CD4-positive, alpha-beta T cell (primary cell): ENCODE measurements around the gene EIF4E1B. TPM values are rescaled to one million over a fixed set of nuclear protein-coding genes. Genes with fewer than 3 reads are reported as not detected.

Experiments used
- ATAC-seq: fragments of 200-7000 bp; cut with Tn5 transposase; one replicate; pipeline ENCODE4 v1.10.0; 2022; ENCODE audit warnings: mild to moderate bottlenecking; ENCODE audit not compliant: poor library complexity
- CTCF ChIA-PET: fragments of 350-600 bp; sonication (Branson Sonifier 250); formaldehyde crosslinking; loops from one replicate; lab custom pipeline; 2021; ENCODE audit warnings: antibody characterized with exemption, inconsistent platforms; lab: Charles Lee
- POLR2A ChIA-PET: fragments of 350-600 bp; sonication (Branson Sonifier 250); formaldehyde crosslinking; loops from one replicate; lab custom pipeline; 2021; ENCODE audit warnings: antibody characterized with exemption, inconsistent platforms; lab: Charles Lee
- DNase-seq, 14 experiments: peaks; one replicate each; pipeline ENCODE4 v3.0.0-alpha.2; 2013 to 2020; ENCODE audit warnings: mixed read lengths in 2 of 14
- H3K27ac ChIP-seq, 2 donors: one replicate each; pipeline versions ENCODE4 v1.5.1 to v1.7.0; 2013; ENCODE audit warnings: low read length in 2 of 2, low read depth in 1 of 2, mild to moderate bottlenecking in 1 of 2
- H3K27me3 ChIP-seq, 2 experiments: 1 replicate in 1 of 2; 2 replicates in 1 of 2; pipeline versions ENCODE4 v1.6.1 to v1.7.0; 2013; ENCODE audit warnings: low read length in 2 of 2, control low read depth in 1 of 2, mild to moderate bottlenecking in 1 of 2, moderate library complexity in 1 of 2; ENCODE audit not compliant: insufficient read depth in 2 of 2, control insufficient read depth in 1 of 2
- H3K36me3 ChIP-seq: one replicate; pipeline ENCODE4 v1.6.1; 2013; ENCODE audit warnings: low read length, control low read depth; ENCODE audit not compliant: insufficient read depth
- H3K4me1 ChIP-seq: one replicate; pipeline ENCODE4 v1.6.1; 2013; ENCODE audit warnings: low read length, control low read depth; ENCODE audit not compliant: insufficient read depth
- H3K4me3 ChIP-seq: one replicate; pipeline ENCODE4 v1.5.1; 2013; ENCODE audit warnings: mild to moderate bottlenecking, low read length, moderate library complexity
- H3K9me3 ChIP-seq, 2 experiments: 1 replicate in 1 of 2; 2 replicates in 1 of 2; pipeline versions ENCODE4 v1.6.1 to v1.7.0; 2013; ENCODE audit warnings: low read length in 2 of 2, mild to moderate bottlenecking in 2 of 2, control low read depth in 1 of 2, moderate library complexity in 1 of 2; ENCODE audit not compliant: control insufficient read depth in 1 of 2, insufficient read depth in 1 of 2
- H3K27ac Mint-ChIP-seq: one replicate; pipeline ENCODE4 v1.8.0; 2020; ENCODE audit warnings: mixed read lengths
- H3K27me3 Mint-ChIP-seq: one replicate; pipeline ENCODE4 v1.8.0; 2021; ENCODE audit warnings: mixed read lengths
- H3K36me3 Mint-ChIP-seq: one replicate; pipeline ENCODE4 v1.8.0; 2021; ENCODE audit warnings: low read depth, mixed read lengths
- H3K4me1 Mint-ChIP-seq: one replicate; pipeline ENCODE4 v1.8.0; 2021; ENCODE audit warnings: low read depth, mixed read lengths
- H3K4me3 Mint-ChIP-seq: one replicate; pipeline ENCODE4 v1.8.0; 2020; ENCODE audit warnings: mild to moderate bottlenecking, mixed read lengths
- H3K9me3 Mint-ChIP-seq: one replicate; pipeline ENCODE4 v1.8.0; 2020; ENCODE audit warnings: mixed read lengths
- CTCF ChIP-seq: fragments of 200-600 bp; IDR thresholded peaks from one replicate; pipeline ENCODE4 v1.8.0; 2022; ENCODE audit warnings: antibody characterized with exemption, mild to moderate bottlenecking
- intact Hi-C, 2 experiments: fragments of 100-400 bp; cut with DNase I in 1 of 2; cut with micrococcal nuclease in 1 of 2; formaldehyde crosslinking; loops; one replicate each; pipeline versions ENCODE4 v1.15.1 to v1.9.0; 2023 to 2025; cut with DNase I, micrococcal nuclease
- total RNA-seq, 174 experiments: library from RNA in 2 of 174; stranded (reverse) in 2 of 174; gene quantifications; one replicate each; pipeline ENCODE4 v1.2.3 and lab custom pipeline; 2021 to 2026

EIF4E1B gene
- total RNA-seq, 2 experiments from 2014 or later: not detected

GRCh38 chr5:176647843-176648473, 17.5 kb downstream of the EIF4E1B start:
- intact Hi-C loops: loop anchor here in 1 of 2 experiments (2.0 to 10.0 kb wide), 6 partner anchors 35 to 1557 kb away; partner anchors contain the start of genes FAF2, HNRNPAB and UIMC1
- ChIA-PET CTCF (interaction anchor here (1.3 to 4.3 kb wide), 4 partner anchors 9 to 231 kb away, joined by 3 to 43 read pairs (median 5); partner anchors contain the start of genes CLTB and FAF2), POLR2A (interaction anchor here (1.4 to 4.4 kb wide), 5 partner anchors 11 to 287 kb away, joined by 3 to 52 read pairs (median 8); partner anchors contain the start of genes KIAA1191 and RNF44)
- Mint-ChIP-seq H3K36me3 (no peaks in the 10 kb centered on the region), H3K4me1 (peaks cover 63% of the 10 kb centered on the region), H3K27me3 (no peaks in the 10 kb centered on the region), H3K9me3 (no peaks in the 10 kb centered on the region), H3K4me3 (peak overlapping the region; percentile 52), H3K27ac (peak overlapping the region; percentile 68)
- peak in 4 of 14 experiments; percentile 19 to 56 (median 34) for DNase-seq
- Histone ChIP-seq H3K36me3 (peaks cover 6% of the 10 kb centered on the region), H3K4me3 (peak overlapping the region; percentile 71), H3K27me3 (no peaks in the 10 kb centered on the region), H3K4me1 (peaks cover 59% of the 10 kb centered on the region), H3K9me3 (no peaks in the 10 kb centered on the region), H3K27ac (peak overlapping the region; percentile 54 to 64)
- ATAC-seq: no peak
- TF ChIP-seq CTCF: no peak

GRCh38 chr5:176648474-176649194, 18.2 kb downstream of the EIF4E1B start:
- DNase-seq (peak in 7 of 14 experiments; percentile 19 to 64 (median 43)), ATAC-seq (peak; percentile 7)
- intact Hi-C loops: loop anchor here in 1 of 2 experiments (2.0 to 10.0 kb wide), 5 partner anchors 106 to 1556 kb away; partner anchors contain the start of genes FAF2, HNRNPAB and UIMC1
- Histone ChIP-seq H3K4me1 (peaks cover 66% of the 10 kb centered on the region), H3K36me3 (peaks cover 8% of the 10 kb centered on the region), H3K4me3 (peak overlapping the region; percentile 71), H3K27ac (peak overlapping the region; percentile 54 to 64), H3K9me3 (no peaks in the 10 kb centered on the region), H3K27me3 (no peaks in the 10 kb centered on the region)
- peaks cover 70% of the 10 kb centered on the region for H3K4me1 Mint-ChIP-seq
- CTCF ChIA-PET: interaction anchor here (1.3 to 4.3 kb wide), 3 partner anchors 8 to 232 kb away, joined by 3 to 43 read pairs (median 5); partner anchors contain the start of gene CLTB
- peaks cover 6% of the 10 kb centered on the region for H3K36me3 Mint-ChIP-seq
- peak overlapping the region; percentile 68 for H3K27ac Mint-ChIP-seq
- peak overlapping the region; percentile 52 for H3K4me3 Mint-ChIP-seq
- POLR2A ChIA-PET: interaction anchor here (1.4 to 4.4 kb wide), 3 partner anchors 11 to 111 kb away, joined by 4 to 52 read pairs (median 9); partner anchors contain the start of gene RNF44
- H3K27me3 Mint-ChIP-seq: no peaks in the 10 kb centered on the region
- H3K9me3 Mint-ChIP-seq: no peaks in the 10 kb centered on the region
- TF ChIP-seq CTCF: no peak

- ATAC-seq: no peak
- H3K27me3 Mint-ChIP-seq: no peaks in the 10 kb centered on the region
- Histone ChIP-seq H3K27ac (no peak overlapping the region), H3K4me3 (no peak overlapping the region), H3K9me3 (no peaks in the 10 kb centered on the region), H3K36me3 (peaks cover 10% of the 10 kb centered on the region), H3K4me1 (peaks cover 77% of the 10 kb centered on the region), H3K27me3 (no peaks in the 10 kb centered on the region)
- H3K4me1 Mint-ChIP-seq: peaks cover 68% of the 10 kb centered on the region
- POLR2A ChIA-PET: no interaction called here
- H3K4me3 Mint-ChIP-seq: no peak overlapping the region
- no peak for TF ChIP-seq CTCF
- H3K36me3 Mint-ChIP-seq: peaks cover 13% of the 10 kb centered on the region
- no peak for DNase-seq
- peak overlapping the region; percentile 68 for H3K27ac Mint-ChIP-seq
- CTCF ChIA-PET: interaction anchor here (4.3 kb wide), 1 partner anchor 9 kb away, joined by 43 read pairs; no protein-coding TSS in a partner anchor
- H3K9me3 Mint-ChIP-seq: no peaks in the 10 kb centered on the region
- intact Hi-C loops: no loop called here
Observed at GRCh38 chr5:176650354-176650884, 19.9 kb downstream of the EIF4E1B start.
